Smooth muscle cell (in vitro differentiated cells): ENCODE measurements around the gene ZDHHC3. TPM values are rescaled to one million over a fixed set of nuclear protein-coding genes. Genes with fewer than 3 reads are reported as not detected.

Source experiments
- DNase-seq: peaks from one replicate; lab custom pipeline; 2025; ENCODE audit not compliant: unreplicated experiment; lab: John Stamatoyannopoulos, UW
- H2AFZ ChIP-seq: fragments of 200-600 bp; sonication (generic); 2 replicates; pipeline ENCODE4 v1.6.0; 2016; ENCODE audit warnings: antibody characterized with exemption, low read depth, mild to moderate bottlenecking
- H3F3A ChIP-seq: fragments of 200-600 bp; sonication (generic); 2 replicates; pipeline ENCODE4 v1.6.0; 2017; ENCODE audit warnings: antibody characterized with exemption, low read depth
- H3K27ac ChIP-seq: fragments of 200-600 bp; sonication (generic); 2 replicates; pipeline ENCODE4 v1.5.1; 2016; ENCODE audit warnings: low read depth, mild to moderate bottlenecking
- H3K27me3 ChIP-seq: fragments of 200-600 bp; sonication (generic); 2 replicates; pipeline ENCODE4 v1.6.1; 2016; ENCODE audit warnings: low read depth, mild to moderate bottlenecking
- H3K36me3 ChIP-seq: fragments of 200-600 bp; sonication (generic); 2 replicates; pipeline ENCODE4 v1.5.1; 2016; ENCODE audit warnings: low read depth
- H3K4me1 ChIP-seq: fragments of 200-600 bp; sonication (generic); 2 replicates; pipeline ENCODE4 v1.5.1; 2016; ENCODE audit warnings: low read depth
- H3K4me2 ChIP-seq: fragments of 200-600 bp; sonication (generic); 2 replicates; pipeline ENCODE4 v1.6.0; 2016; ENCODE audit warnings: mild to moderate bottlenecking
- H3K4me3 ChIP-seq: fragments of 200-600 bp; sonication (generic); 2 replicates; pipeline ENCODE4 v1.5.1; 2016; ENCODE audit warnings: mild to moderate bottlenecking
- H3K79me2 ChIP-seq: fragments of 200-600 bp; sonication (generic); 2 replicates; pipeline ENCODE4 v1.6.0; 2016; ENCODE audit warnings: low read depth, mild to moderate bottlenecking
- H3K9ac ChIP-seq: fragments of 200-600 bp; sonication (generic); 2 replicates; pipeline ENCODE4 v1.6.0; 2016; ENCODE audit warnings: low read depth
- H3K9me3 ChIP-seq: fragments of 200-600 bp; sonication (generic); replicated peaks from 2 replicates; pipeline ENCODE4 v1.5.1; 2016; ENCODE audit warnings: low read depth
- H4K20me1 ChIP-seq: fragments of 200-600 bp; sonication (generic); 2 replicates; pipeline ENCODE4 v1.6.0; 2016; ENCODE audit warnings: low read depth
- CTCF ChIP-seq: fragments of 200-600 bp; sonication (generic); IDR thresholded peaks from 2 replicates; pipeline ENCODE4 v1.5.1; 2017; ENCODE audit warnings: borderline replicate concordance, mild to moderate bottlenecking, antibody characterized with exemption; ENCODE audit not compliant: insufficient read depth, poor library complexity, severe bottlenecking
- WGBS: methylation state at CpG from one replicate; pipeline ENCODE4 v1.1.7; 2016; ENCODE audit warnings: low lambda C conversion rate; 5-methylcytosine and 5-hydroxymethylcytosine counted together
- polyA plus RNA-seq: library from polyadenylated mRNA; unstranded; fragments of >200 nt; fragmentation: Nextera tagmentation; extraction: Ambion mirVana; gene quantifications from 2 replicates; pipeline ENCODE4 v1.2.1, GENCODE V29; 2016
- total RNA-seq: library from RNA; depleted of rRNA; stranded (reverse); fragments of >200 nt; gene quantifications from 2 replicates; pipeline ENCODE4 v1.2.3, GENCODE V29; 2014

ZDHHC3 gene
- total and polyA plus RNA-seq, 2 experiments from 2014 or later, result 40.5 to 63.7 TPM

- no peaks in the 10 kb centered on the region for H3K36me3 ChIP-seq
- peaks cover 8% of the 10 kb centered on the region for H4K20me1 ChIP-seq
- H3K9ac ChIP-seq, result no peak overlapping the region
- 98% methylated on average over 2 of the region's 2 CpGs for WGBS
- H2AFZ ChIP-seq, result no peak overlapping the region
- H3K79me2 ChIP-seq, result no peaks in the 10 kb centered on the region
- H3K4me1 ChIP-seq, result peaks cover 6% of the 10 kb centered on the region
- TF ChIP-seq CTCF, result no peak
- DNase-seq, result no peak
- no peaks in the 10 kb centered on the region for H3K9me3 ChIP-seq
- no peaks in the 10 kb centered on the region for H3F3A ChIP-seq
- no peak overlapping the region for H3K4me3 ChIP-seq
- no peak overlapping the region for H3K4me2 ChIP-seq
- no peak overlapping the region for H3K27ac ChIP-seq
- no peaks in the 10 kb centered on the region for H3K27me3 ChIP-seq
Observed at GRCh38 chr3:44930911-44931310, 45.1 kb downstream of the ZDHHC3 start.

GRCh38 chr3:44929782-44930181 lies 46.2 kb downstream of the ZDHHC3 start:
- TF ChIP-seq CTCF, result no peak
- peaks cover 6% of the 10 kb centered on the region for H3K4me1 ChIP-seq
- no peaks in the 10 kb centered on the region for H3K79me2 ChIP-seq
- H2AFZ ChIP-seq, result no peak overlapping the region
- H3K9ac ChIP-seq, result no peak overlapping the region
- H3F3A ChIP-seq, result no peaks in the 10 kb centered on the region
- no peak overlapping the region for H3K4me3 ChIP-seq
- H3K9me3 ChIP-seq, result no peaks in the 10 kb centered on the region
- H3K27ac ChIP-seq, result no peak overlapping the region
- no peaks in the 10 kb centered on the region for H4K20me1 ChIP-seq
- 97% methylated on average over 5 of the region's 5 CpGs for WGBS
- H3K4me2 ChIP-seq, result no peak overlapping the region
- no peak for DNase-seq
- no peaks in the 10 kb centered on the region for H3K27me3 ChIP-seq
- H3K36me3 ChIP-seq, result no peaks in the 10 kb centered on the region

- no peaks in the 10 kb centered on the region for H4K20me1 ChIP-seq
Observed at GRCh38 chr3:44927371-44927770, 48.6 kb downstream of the ZDHHC3 start.

More at GRCh38 chr3:44927371-44927770, 48.6 kb downstream of the ZDHHC3 start:
- H3K36me3 ChIP-seq, result no peaks in the 10 kb centered on the region
- no peaks in the 10 kb centered on the region for H3K9me3 ChIP-seq
- H3K27me3 ChIP-seq, result no peaks in the 10 kb centered on the region
- no peak overlapping the region for H3K4me3 ChIP-seq
- WGBS, result 96% methylated on average over 7 of the region's 7 CpGs
- peaks cover under 1% of the 10 kb centered on the region for H3K4me1 ChIP-seq
- no peak overlapping the region for H3K9ac ChIP-seq
- H3K27ac ChIP-seq, result no peak overlapping the region
- DNase-seq, result no peak
- H2AFZ ChIP-seq, result no peak overlapping the region
- no peaks in the 10 kb centered on the region for H3K79me2 ChIP-seq
- no peak for TF ChIP-seq CTCF
- H3F3A ChIP-seq, result no peaks in the 10 kb centered on the region
- H3K4me2 ChIP-seq, result no peak overlapping the region
